Right atrium auricular region (tissue), 2 donors: ENCODE data around the gene NEUROD2. TPM values are rescaled to one million over a fixed set of nuclear protein-coding genes. Genes with fewer than 3 reads are reported as not detected.

Experiments used
- DNase-seq: peaks from one replicate; pipeline ENCODE4 v3.0.0-alpha.2; 2019; ENCODE audit warnings: low spot score
- H3K27ac ChIP-seq, 2 donors: fragments of 200-600 bp; sonication (generic); 1 replicate in 1 of 2; 2 replicates in 1 of 2; pipeline ENCODE4 v1.5.1; 2016 to 2019
- H3K27me3 ChIP-seq, 2 donors: fragments of 200-600 bp; sonication (generic); one replicate each; pipeline versions ENCODE4 v1.5.1 to v1.6.0; 2017 to 2019
- H3K36me3 ChIP-seq: fragments of 200-600 bp; sonication (generic); one replicate; pipeline ENCODE4 v1.5.1; 2016
- H3K4me1 ChIP-seq, 2 donors: fragments of 200-600 bp; sonication (generic); one replicate each; pipeline versions ENCODE4 v1.5.1 to v1.6.0; 2017 to 2019
- H3K4me3 ChIP-seq, 2 donors: fragments of 200-600 bp; sonication (generic); 1 replicate in 1 of 2; 2 replicates in 1 of 2; pipeline ENCODE4 v1.5.1; 2017 to 2019; ENCODE audit warnings: mild to moderate bottlenecking in 1 of 2, moderate library complexity in 1 of 2
- H3K9me3 ChIP-seq, 2 donors: fragments of 200-600 bp; sonication (generic); one replicate each; pipeline ENCODE4 v1.5.1; 2019
- CTCF ChIP-seq, 2 donors: fragments of 200-600 bp; sonication (generic); IDR thresholded peaks; one replicate each; pipeline ENCODE4 v1.5.1; 2019; ENCODE audit warnings: antibody characterized with exemption in 2 of 2
- total RNA-seq, 2 donors: library from RNA; depleted of rRNA; stranded (reverse); fragments of >200 nt; gene quantifications; one replicate each; pipeline ENCODE4 v1.1.0, GENCODE V29; 2016

The NEUROD2 gene
- total RNA-seq, 2 donors from 2014 or later, result not detected

- no peak for DNase-seq
Observed at GRCh38 chr17:39598630-39599003, 9.1 kb downstream of the NEUROD2 start.

GRCh38 chr17:39598047-39598481 lies 9.7 kb downstream of the NEUROD2 start:
- TF ChIP-seq CTCF (IDR thresholded peaks at IDR 0.05), result no peak
- H3K4me1 ChIP-seq, result peaks cover 0 to 27% of the 10 kb centered on the region in 2 donors
- H3K27ac ChIP-seq, result no peak overlapping the region
- no peaks in the 10 kb centered on the region for H3K9me3 ChIP-seq
- H3K4me3 ChIP-seq, result no peak overlapping the region
- peaks cover 43 to 61% of the 10 kb centered on the region in 2 donors for H3K27me3 ChIP-seq
- no peak for DNase-seq
- no peaks in the 10 kb centered on the region for H3K36me3 ChIP-seq

More at GRCh38 chr17:39598630-39599003, 9.1 kb downstream of the NEUROD2 start:
- Histone ChIP-seq H3K36me3 (no peaks in the 10 kb centered on the region), H3K4me1 (peaks cover 0 to 27% of the 10 kb centered on the region in 2 donors), H3K4me3 (no peak overlapping the region), H3K27ac (no peak overlapping the region), H3K27me3 (peaks cover 48 to 64% of the 10 kb centered on the region in 2 donors), H3K9me3 (no peaks in the 10 kb centered on the region)
- no peak for TF ChIP-seq CTCF (IDR thresholded peaks at IDR 0.05)

GRCh38 chr17:39597372-39598046 lies 10.2 kb downstream of the NEUROD2 start:
- Histone ChIP-seq H3K9me3 (no peaks in the 10 kb centered on the region), H3K36me3 (no peaks in the 10 kb centered on the region), H3K4me3 (no peak overlapping the region), H3K4me1 (peaks cover 0 to 27% of the 10 kb centered on the region in 2 donors), H3K27me3 (peaks cover 37 to 61% of the 10 kb centered on the region in 2 donors), H3K27ac (no peak overlapping the region)
- no peak for TF ChIP-seq CTCF (IDR thresholded peaks at IDR 0.05)
- no peak for DNase-seq

- Histone ChIP-seq H3K4me3 (no peak overlapping the region), H3K27ac (no peak overlapping the region), H3K27me3 (peaks cover 35 to 60% of the 10 kb centered on the region in 2 donors), H3K9me3 (no peaks in the 10 kb centered on the region), H3K4me1 (peaks cover 0 to 27% of the 10 kb centered on the region in 2 donors), H3K36me3 (no peaks in the 10 kb centered on the region)
- no peak for DNase-seq
- TF ChIP-seq CTCF (IDR thresholded peaks at IDR 0.05), result no peak
Observed at GRCh38 chr17:39596543-39597267, 11.0 kb downstream of the NEUROD2 start.

- Histone ChIP-seq H3K27me3 (peaks cover 31 to 53% of the 10 kb centered on the region in 2 donors), H3K27ac (no peak overlapping the region), H3K4me3 (no peak overlapping the region), H3K4me1 (peaks cover 0 to 27% of the 10 kb centered on the region in 2 donors), H3K36me3 (no peaks in the 10 kb centered on the region), H3K9me3 (no peaks in the 10 kb centered on the region)
- DNase-seq, result no peak
- TF ChIP-seq CTCF (IDR thresholded peaks at IDR 0.05), result no peak
Observed at GRCh38 chr17:39595928-39596510, 11.7 kb downstream of the NEUROD2 start.
